GM12878 (cell line): ENCODE measurements around the gene AMH. TPM values are rescaled to one million over a fixed set of nuclear protein-coding genes. Genes with fewer than 3 reads are reported as not detected.

Source experiments
- ATAC-seq: fragments of 200-7000 bp; cut with Tn5 transposase; 3 replicates; pipeline ENCODE4 v1.9.1; 2020; ENCODE audit warnings: mild to moderate bottlenecking, moderate library complexity
- BruUV-seq: library from RNA; stranded (reverse); fragments of 400-500 nt; replicated peaks from 2 replicates; lab custom pipeline; 2021; lab: Mats Ljungman, UMichigan
- CTCF ChIA-PET: fragments of 300-600 bp; sonication (Branson Sonifier 250); formaldehyde crosslinking; extraction: SDS; loops from one replicate; lab custom pipeline; 2021; ENCODE audit warnings: inconsistent platforms; lab: Yijun Ruan, JAX
- POLR2A ChIA-PET: fragments of 350-600 bp; formaldehyde crosslinking; extraction: SDS; loops from one replicate; lab custom pipeline; 2021; ENCODE audit warnings: inconsistent platforms; lab: Charles Lee
- RAD21 ChIA-PET: fragments of 300-600 bp; sonication (Branson Sonifier 250); formaldehyde crosslinking; loops from one replicate; lab custom pipeline; 2023; ENCODE audit warnings: antibody characterized with exemption; ENCODE audit not compliant: unreplicated experiment; lab: Charles Lee
- SMC1A ChIA-PET: fragments of 300-600 bp; sonication (Branson Sonifier 250); formaldehyde crosslinking; loops from one replicate; lab custom pipeline; 2023; ENCODE audit not compliant: unreplicated experiment, uncharacterized antibody; lab: Charles Lee
- DNase-seq: peaks from one replicate; pipeline ENCODE4 v3.0.0-alpha.2; 2011; ENCODE audit warnings: low read depth, low spot score
- FAIRE-seq: peaks from 3 replicates; lab custom pipeline; 2011; peaks lifted over from hg19 to GRCh38; lab: Jason Lieb, UNC
- H2AFZ ChIP-seq: 2 replicates; pipeline ENCODE4 v1.6.0; 2011; ENCODE audit warnings: low read depth, low read length, control low read depth; ENCODE audit not compliant: control insufficient read depth
- H3K27ac ChIP-seq: 2 replicates; pipeline ENCODE4 v1.5.1; 2011; ENCODE audit warnings: control low read depth; ENCODE audit not compliant: control insufficient read depth, insufficient read depth
- H3K27me3 ChIP-seq, 2 experiments: replicated peaks in 1 of 2; 2 replicates each; pipeline versions ENCODE4 v1.6.0 to v1.6.1; 2011; ENCODE audit warnings: low read length in 1 of 2; ENCODE audit not compliant: control insufficient read depth in 2 of 2, insufficient read depth in 2 of 2
- H3K36me3 ChIP-seq, 2 experiments: 2 replicates each; pipeline ENCODE4 v1.5.1; 2011; ENCODE audit warnings: low read length in 1 of 2; ENCODE audit not compliant: control insufficient read depth in 2 of 2, insufficient read depth in 2 of 2
- H3K4me1 ChIP-seq: 2 replicates; pipeline ENCODE4 v1.6.1; 2011; ENCODE audit warnings: mild to moderate bottlenecking, low read length, moderate library complexity, mixed read lengths; ENCODE audit not compliant: control insufficient read depth, insufficient read depth
- H3K4me2 ChIP-seq: 2 replicates; pipeline ENCODE4 v1.6.0; 2011; ENCODE audit warnings: control low read depth; ENCODE audit not compliant: control insufficient read depth, insufficient read depth
- H3K4me3 ChIP-seq: fragments of 200-600 bp; sonication (generic); 2 replicates; pipeline ENCODE4 v1.5.1; 2016
- H3K79me2 ChIP-seq: 2 replicates; pipeline ENCODE4 v1.6.0; 2011; ENCODE audit warnings: low read length; ENCODE audit not compliant: control insufficient read depth, insufficient read depth
- H3K9ac ChIP-seq: 2 replicates; pipeline ENCODE4 v1.8.0; 2011; ENCODE audit warnings: low read length, control low read depth, mixed read lengths; ENCODE audit not compliant: control insufficient read depth, insufficient read depth
- H3K9me3 ChIP-seq: replicated peaks from 3 replicates; pipeline ENCODE4 v1.5.1; 2011; ENCODE audit warnings: mild to moderate bottlenecking, low read length; ENCODE audit not compliant: control insufficient read depth, insufficient read depth
- H4K20me1 ChIP-seq: 2 replicates; pipeline ENCODE4 v1.6.0; 2011; ENCODE audit not compliant: control insufficient read depth, insufficient read depth
- BACH1 ChIP-seq: fragments of 450-650 bp; IDR thresholded peaks from 2 replicates; pipeline ENCODE4 v1.6.1; 2017; ENCODE audit warnings: mild to moderate bottlenecking, borderline replicate concordance
- CEBPB ChIP-seq, 2 experiments: fragments of 150-350 bp in 1 of 2; IDR thresholded peaks; 2 replicates each; pipeline ENCODE4 v1.6.1; 2012 to 2014; ENCODE audit warnings: low read depth in 2 of 2, low read length in 2 of 2, borderline replicate concordance in 1 of 2, inconsistent platforms in 1 of 2
- HCFC1 ChIP-seq: fragments of 150-350 bp; IDR thresholded peaks from 2 replicates; pipeline ENCODE4 v1.6.1; 2014; ENCODE audit warnings: low read length
- HDAC2 ChIP-seq: fragments of 200-600 bp; sonication (generic); IDR thresholded peaks from 2 replicates; pipeline ENCODE4 v1.6.1; 2017
- MYB ChIP-seq: fragments of 150-350 bp; IDR thresholded peaks from 2 replicates; pipeline ENCODE4 v1.6.1; 2014; ENCODE audit warnings: mild to moderate bottlenecking, low read depth, low read length, borderline replicate concordance
- NFXL1 ChIP-seq: fragments of 450-650 bp; IDR thresholded peaks from 2 replicates; pipeline ENCODE4 v1.6.1; 2017; ENCODE audit warnings: antibody characterized with exemption, mild to moderate bottlenecking, borderline replicate concordance
- NR2C2 ChIP-seq: IDR thresholded peaks from 2 replicates; pipeline ENCODE4 v1.6.1; 2011; ENCODE audit warnings: borderline replicate concordance, low read depth; ENCODE audit not compliant: control insufficient read depth, insufficient read length
- NRF1 ChIP-seq: conservative IDR thresholded peaks from 2 replicates; pipeline ENCODE4 v1.6.1; 2011; ENCODE audit warnings: mild to moderate bottlenecking, low read depth, low read length, improper control_type of control experiment
- POLR2A ChIP-seq: IDR thresholded peaks from 2 replicates; pipeline ENCODE4 v1.6.1; 2011; ENCODE audit warnings: low read depth, mild to moderate bottlenecking, low read length
- POU2F2 ChIP-seq: IDR thresholded peaks from 3 replicates; pipeline ENCODE4 v1.6.1; 2011; ENCODE audit warnings: low read depth, mild to moderate bottlenecking, low read length, borderline replicate concordance
- SUPT20H ChIP-seq: IDR thresholded peaks from 2 replicates; pipeline ENCODE4 v1.6.1; 2011; ENCODE audit warnings: low read depth, mild to moderate bottlenecking, low read length, moderate library complexity, borderline replicate concordance; ENCODE audit not compliant: control insufficient read depth
- TARDBP ChIP-seq: IDR thresholded peaks from 2 replicates; pipeline ENCODE4 v1.6.1; 2016; ENCODE audit warnings: borderline replicate concordance
- YY1 ChIP-seq: IDR thresholded peaks from 2 replicates; pipeline ENCODE4 v1.6.1; 2011; ENCODE audit warnings: low read depth, mild to moderate bottlenecking, low read length
- WGBS: methylation state at CpG from one replicate; pipeline ENCODE4 v1.1.6; 2016; ENCODE audit warnings: low lambda C conversion rate; ENCODE audit not compliant: insufficient replicate concordance, insufficient coverage; ENCODE audit errors: missing lambda C conversion rate; 5-methylcytosine and 5-hydroxymethylcytosine counted together
- in situ Hi-C: fragments of 300-500 bp; cut with MboI; formaldehyde crosslinking; loops from 9 replicates; pipeline ENCODE4 v1.14.3; 2018; ENCODE audit warnings: mixed read lengths
- intact Hi-C: fragments of 100-400 bp; cut with micrococcal nuclease; formaldehyde crosslinking; loops from one replicate; pipeline ENCODE4 v1.14.2; 2022; ENCODE audit not compliant: unreplicated experiment
- polyA plus RNA-seq, 11 experiments: library from polyadenylated mRNA; depleted of rRNA in 4 of 11; unstranded in 6 of 11; stranded (reverse) in 5 of 11; fragments of >200 nt; fragmentation: Nextera tagmentation in 4 of 11; fragmentation: Illumina TruSeq in 1 of 11; extraction: Ambion mirVana in 4 of 11; extraction: Trizol in 1 of 11; gene quantifications; 1 replicate in 1 of 11; 2 replicates in 10 of 11; pipeline versions ENCODE4 v1.2.1 to v1.2.3, GENCODE V29; 2011 to 2016; ENCODE audit warnings: inconsistent platforms in 2 of 11, missing spikeins in 2 of 11, low read depth in 1 of 11
- total RNA-seq, 4 experiments: library from RNA; depleted of rRNA in 3 of 4; stranded (reverse); fragments of >200 nt in 3 of 4; fragmentation: Illumina TruSeq in 1 of 4; extraction: Trizol in 1 of 4; gene quantifications; 2 replicates each; pipeline versions ENCODE4 v1.2.1 to v1.2.3, GENCODE V29; 2013 to 2021
- TF ChIP-seq, protein P1 (sequence below): IDR thresholded peaks from 2 replicates; pipeline ENCODE4 v1.6.1; 2011; ENCODE audit warnings: borderline replicate concordance, low read depth, mild to moderate bottlenecking, moderate library complexity, mixed read lengths, low read length; ENCODE audit not compliant: insufficient read depth; ENCODE audit errors: extremely low read length
- TF ChIP-seq, protein P2 (sequence below): fragments of 450-650 bp; IDR thresholded peaks from 2 replicates; pipeline ENCODE4 v1.6.1; 2014; ENCODE audit warnings: mild to moderate bottlenecking
- TF ChIP-seq, protein P3 (sequence below): IDR thresholded peaks from 2 replicates; pipeline ENCODE4 v1.6.1; 2011; ENCODE audit warnings: mild to moderate bottlenecking, low read depth, low read length, moderate library complexity; ENCODE audit not compliant: insufficient replicate concordance
- TF ChIP-seq, protein P4 (sequence below): IDR thresholded peaks from 2 replicates; pipeline ENCODE4 v1.6.1; 2012; ENCODE audit warnings: low read length, inconsistent platforms

Gene AMH
- total and polyA plus RNA-seq, 10 of the 15 experiments (the other 5 are each of a cell fraction or from before 2014, with no cell fraction given): 0.17 to 3.5 (median 0.81) TPM; not detected in 4

DNA sequence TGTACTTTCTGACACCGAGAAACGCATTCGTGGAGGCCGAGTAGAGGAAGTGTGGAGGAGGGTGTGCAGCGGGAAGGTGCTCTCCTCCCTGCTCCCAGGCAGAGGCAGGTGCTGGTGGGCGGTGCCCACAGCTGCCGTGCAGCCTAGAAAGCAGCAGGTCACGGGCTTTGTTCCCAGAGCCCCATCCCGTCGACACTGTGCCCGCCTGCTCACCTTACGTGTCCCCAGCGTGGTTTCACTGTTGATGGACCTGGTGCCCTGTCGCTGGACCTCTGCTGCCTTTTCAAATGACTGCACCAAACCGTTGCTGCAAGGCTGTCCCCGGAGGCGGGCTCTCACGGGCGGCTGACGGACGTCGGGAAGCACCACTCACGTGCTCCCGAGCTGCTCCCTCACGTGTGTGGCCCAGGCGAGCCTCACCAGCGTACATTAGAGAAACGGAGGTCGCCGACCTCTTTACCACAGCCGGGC, 33.8 kb upstream of the AMH start:
- Histone ChIP-seq H2AFZ (no peak overlapping the region), H3K9ac (no peak overlapping the region), H4K20me1 (no peaks in the 10 kb centered on the region), H3K79me2 (no peaks in the 10 kb centered on the region), H3K9me3 (no peaks in the 10 kb centered on the region), H3K27me3 (no peaks in the 10 kb centered on the region), H3K4me1 (peaks cover 5% of the 10 kb centered on the region), H3K36me3 (peaks cover 35 to 76% of the 10 kb centered on the region in 2 experiments; a peak in 3 of 4 replicates), H3K4me3 (no peak overlapping the region), H3K27ac (no peak overlapping the region), H3K4me2 (no peak overlapping the region; the same call in 1 of the 2 replicates)
- ChIA-PET POLR2A (interaction anchor here (0.5 to 0.6 kb wide), 2 partner anchors 12 to 43 kb away, joined by 3 to 4 read pairs; no protein-coding TSS in a partner anchor), CTCF (interaction anchor here (1.2 to 2.7 kb wide), 2 partner anchors 44 to 60 kb away, joined by 4 to 10 read pairs; no protein-coding TSS in a partner anchor), SMC1A (no interaction called here), RAD21 (interaction anchor here (1.3 kb wide), 1 partner anchor 43 kb away, joined by 3 read pairs; no protein-coding TSS in a partner anchor)
- under 1% methylated on average over 31 of the region's 31 CpGs for WGBS
- BruUV-seq: TSS peak; percentile 31
- no peak for DNase-seq
- no peak for ATAC-seq
- no peak for FAIRE-seq
- intact Hi-C loops (no loop called here), in situ Hi-C loops (no loop called here)
- TF ChIP-seq, protein P1, sequence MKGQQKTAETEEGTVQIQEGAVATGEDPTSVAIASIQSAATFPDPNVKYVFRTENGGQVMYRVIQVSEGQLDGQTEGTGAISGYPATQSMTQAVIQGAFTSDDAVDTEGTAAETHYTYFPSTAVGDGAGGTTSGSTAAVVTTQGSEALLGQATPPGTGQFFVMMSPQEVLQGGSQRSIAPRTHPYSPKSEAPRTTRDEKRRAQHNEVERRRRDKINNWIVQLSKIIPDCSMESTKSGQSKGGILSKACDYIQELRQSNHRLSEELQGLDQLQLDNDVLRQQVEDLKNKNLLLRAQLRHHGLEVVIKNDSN: no peak
- TF ChIP-seq BACH1 (no peak), MYB (no peak), YY1 (no peak), TARDBP (no peak), HCFC1 (no peak), NFXL1 (no peak), NRF1 (no peak), POLR2A (no peak), NR2C2 (no peak), CEBPB (IDR thresholded peaks at IDR 0.05; ENCODE audit: borderline replicate concordance in 1 of 2, low read depth in 2 of 2, low read length in 2 of 2) (no peak), POU2F2 (no peak), SUPT20H (no peak), HDAC2 (no peak)
- TF ChIP-seq, protein P2, sequence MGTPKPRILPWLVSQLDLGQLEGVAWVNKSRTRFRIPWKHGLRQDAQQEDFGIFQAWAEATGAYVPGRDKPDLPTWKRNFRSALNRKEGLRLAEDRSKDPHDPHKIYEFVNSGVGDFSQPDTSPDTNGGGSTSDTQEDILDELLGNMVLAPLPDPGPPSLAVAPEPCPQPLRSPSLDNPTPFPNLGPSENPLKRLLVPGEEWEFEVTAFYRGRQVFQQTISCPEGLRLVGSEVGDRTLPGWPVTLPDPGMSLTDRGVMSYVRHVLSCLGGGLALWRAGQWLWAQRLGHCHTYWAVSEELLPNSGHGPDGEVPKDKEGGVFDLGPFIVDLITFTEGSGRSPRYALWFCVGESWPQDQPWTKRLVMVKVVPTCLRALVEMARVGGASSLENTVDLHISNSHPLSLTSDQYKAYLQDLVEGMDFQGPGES: no peak
- TF ChIP-seq, protein P3, sequence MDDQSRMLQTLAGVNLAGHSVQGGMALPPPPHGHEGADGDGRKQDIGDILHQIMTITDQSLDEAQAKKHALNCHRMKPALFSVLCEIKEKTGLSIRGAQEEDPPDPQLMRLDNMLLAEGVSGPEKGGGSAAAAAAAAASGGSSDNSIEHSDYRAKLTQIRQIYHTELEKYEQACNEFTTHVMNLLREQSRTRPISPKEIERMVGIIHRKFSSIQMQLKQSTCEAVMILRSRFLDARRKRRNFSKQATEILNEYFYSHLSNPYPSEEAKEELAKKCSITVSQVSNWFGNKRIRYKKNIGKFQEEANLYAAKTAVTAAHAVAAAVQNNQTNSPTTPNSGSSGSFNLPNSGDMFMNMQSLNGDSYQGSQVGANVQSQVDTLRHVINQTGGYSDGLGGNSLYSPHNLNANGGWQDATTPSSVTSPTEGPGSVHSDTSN: peak; percentile 34
- TF ChIP-seq, protein P4, sequence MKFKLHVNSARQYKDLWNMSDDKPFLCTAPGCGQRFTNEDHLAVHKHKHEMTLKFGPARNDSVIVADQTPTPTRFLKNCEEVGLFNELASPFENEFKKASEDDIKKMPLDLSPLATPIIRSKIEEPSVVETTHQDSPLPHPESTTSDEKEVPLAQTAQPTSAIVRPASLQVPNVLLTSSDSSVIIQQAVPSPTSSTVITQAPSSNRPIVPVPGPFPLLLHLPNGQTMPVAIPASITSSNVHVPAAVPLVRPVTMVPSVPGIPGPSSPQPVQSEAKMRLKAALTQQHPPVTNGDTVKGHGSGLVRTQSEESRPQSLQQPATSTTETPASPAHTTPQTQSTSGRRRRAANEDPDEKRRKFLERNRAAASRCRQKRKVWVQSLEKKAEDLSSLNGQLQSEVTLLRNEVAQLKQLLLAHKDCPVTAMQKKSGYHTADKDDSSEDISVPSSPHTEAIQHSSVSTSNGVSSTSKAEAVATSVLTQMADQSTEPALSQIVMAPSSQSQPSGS: no peak
